ENCODE data around the gene ROS1.

GRCh38 chr6:117328005-117328389 is 97.7 kb downstream of the ROS1 start:
- TF ChIP-seq, protein P1, sequence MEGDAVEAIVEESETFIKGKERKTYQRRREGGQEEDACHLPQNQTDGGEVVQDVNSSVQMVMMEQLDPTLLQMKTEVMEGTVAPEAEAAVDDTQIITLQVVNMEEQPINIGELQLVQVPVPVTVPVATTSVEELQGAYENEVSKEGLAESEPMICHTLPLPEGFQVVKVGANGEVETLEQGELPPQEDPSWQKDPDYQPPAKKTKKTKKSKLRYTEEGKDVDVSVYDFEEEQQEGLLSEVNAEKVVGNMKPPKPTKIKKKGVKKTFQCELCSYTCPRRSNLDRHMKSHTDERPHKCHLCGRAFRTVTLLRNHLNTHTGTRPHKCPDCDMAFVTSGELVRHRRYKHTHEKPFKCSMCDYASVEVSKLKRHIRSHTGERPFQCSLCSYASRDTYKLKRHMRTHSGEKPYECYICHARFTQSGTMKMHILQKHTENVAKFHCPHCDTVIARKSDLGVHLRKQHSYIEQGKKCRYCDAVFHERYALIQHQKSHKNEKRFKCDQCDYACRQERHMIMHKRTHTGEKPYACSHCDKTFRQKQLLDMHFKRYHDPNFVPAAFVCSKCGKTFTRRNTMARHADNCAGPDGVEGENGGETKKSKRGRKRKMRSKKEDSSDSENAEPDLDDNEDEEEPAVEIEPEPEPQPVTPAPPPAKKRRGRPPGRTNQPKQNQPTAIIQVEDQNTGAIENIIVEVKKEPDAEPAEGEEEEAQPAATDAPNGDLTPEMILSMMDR (IDR thresholded peaks at IDR 0.05), result no peak
- no peak for TF ChIP-seq EZH2 (IDR thresholded peaks at IDR 0.05; ENCODE audit: borderline replicate concordance, insufficient read depth, low read depth, low read length, poor library complexity, severe bottlenecking)

All from B cell (primary cell).